Measurements from ENCODE around the gene SBK3.

DNA sequence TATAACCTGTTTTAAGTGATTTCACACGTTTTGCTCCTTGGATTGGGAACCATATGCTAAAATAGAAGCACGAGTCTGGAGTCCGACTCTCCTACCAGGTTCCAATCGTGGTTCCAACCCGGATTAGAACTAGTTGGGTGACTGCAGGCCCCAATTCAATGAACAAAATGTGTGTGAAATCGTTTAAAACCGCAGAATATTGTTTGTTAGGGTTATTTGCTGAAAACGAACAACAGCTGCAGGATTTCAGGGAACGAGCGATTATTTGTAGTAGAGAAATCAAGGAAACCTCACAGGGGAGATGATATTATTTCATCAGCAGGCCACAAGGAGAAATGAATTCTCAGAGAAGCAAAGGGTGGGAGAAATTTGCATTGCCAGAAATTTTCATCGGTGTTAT lies 40.4 kb downstream of the SBK3 start:
- TF ChIP-seq POLR2A (IDR thresholded peaks at IDR 0.05): no peak
- no peak for TF ChIP-seq CTCF (IDR thresholded peaks at IDR 0.05)
- no peak for TF ChIP-seq POLR2AphosphoS5 (IDR thresholded peaks at IDR 0.05)

Measured in upper lobe of left lung (tissue), 4 donors.